MCF 10A (cell line): ENCODE measurements around the gene NFIX. TPM values are rescaled to one million over a fixed set of nuclear protein-coding genes. Genes with fewer than 3 reads are reported as not detected.
A peak's percentile ranks its signal among the peaks of the same experiment; 100 is the strongest.

Source experiments
- BruUV-seq: library from RNA; stranded (reverse); fragments of 400-500 nt; replicated peaks from 2 replicates; lab custom pipeline; 2021; lab: Mats Ljungman, UMichigan
- CTCF ChIA-PET: fragments of 300-600 bp; sonication (Branson Sonifier 250); formaldehyde crosslinking; extraction: SDS; loops from one replicate; lab custom pipeline; 2021; ENCODE audit warnings: antibody characterized with exemption, inconsistent platforms; lab: Yijun Ruan, JAX
- POLR2A ChIA-PET: fragments of 300-600, 350-650 bp; sonication (Branson Sonifier 250); formaldehyde crosslinking; extraction: SDS; loops from one replicate; lab custom pipeline; 2020; ENCODE audit warnings: antibody characterized with exemption, inconsistent platforms; lab: Yijun Ruan, JAX
- DNase-seq: peaks from one replicate; pipeline ENCODE4 v3.0.0-alpha.2; 2018; ENCODE audit not compliant: unreplicated experiment
- H3K27ac Mint-ChIP-seq: one replicate; pipeline ENCODE4 v1.8.0; 2022; ENCODE audit warnings: mild to moderate bottlenecking, low read depth, mixed read lengths; ENCODE audit not compliant: unreplicated experiment
- H3K27me3 Mint-ChIP-seq: one replicate; pipeline ENCODE4 v1.8.0; 2022; ENCODE audit warnings: mixed read lengths; ENCODE audit not compliant: insufficient read depth, unreplicated experiment
- H3K36me3 Mint-ChIP-seq: one replicate; pipeline ENCODE4 v1.8.0; 2022; ENCODE audit warnings: mild to moderate bottlenecking, moderate library complexity, mixed read lengths; ENCODE audit not compliant: insufficient read depth, unreplicated experiment
- H3K4me1 Mint-ChIP-seq: one replicate; pipeline ENCODE4 v1.8.0; 2022; ENCODE audit warnings: mixed read lengths; ENCODE audit not compliant: insufficient read depth, unreplicated experiment
- H3K4me3 Mint-ChIP-seq: one replicate; pipeline ENCODE4 v1.8.0; 2022; ENCODE audit warnings: mild to moderate bottlenecking, moderate library complexity, mixed read lengths; ENCODE audit not compliant: unreplicated experiment
- H3K9me3 Mint-ChIP-seq: one replicate; pipeline ENCODE4 v1.8.0; 2022; ENCODE audit warnings: mixed read lengths; ENCODE audit not compliant: unreplicated experiment
- CTCF ChIP-seq: fragments of 200-600 bp; IDR thresholded peaks from one replicate; pipeline ENCODE4 v1.8.0; 2022; ENCODE audit warnings: antibody characterized with exemption, mild to moderate bottlenecking; ENCODE audit not compliant: unreplicated experiment
- intact Hi-C: fragments of 100-400 bp; cut with micrococcal nuclease; formaldehyde crosslinking; loops from 2 replicates; pipeline ENCODE4 v1.14.1; 2022
- total RNA-seq: library from RNA; stranded (reverse); gene quantifications from 2 replicates; pipeline ENCODE4 v1.2.3, GENCODE V29; 2022

The NFIX gene
- total RNA-seq, 1 experiment from 2014 or later: 27.2 TPM

- Mint-ChIP-seq H3K4me3 (no peak overlapping the region), H3K36me3 (peaks cover 4% of the 10 kb centered on the region), H3K27me3 (no peaks in the 10 kb centered on the region), H3K9me3 (no peaks in the 10 kb centered on the region), H3K27ac (no peak overlapping the region), H3K4me1 (peaks cover 37% of the 10 kb centered on the region)
- TF ChIP-seq CTCF: peak; percentile 68
- peak; percentile 77 for DNase-seq
- BruUV-seq: no TSS peak
- CTCF ChIA-PET: interaction anchor here (0.7 to 2.9 kb wide), 21 partner anchors 9 to 77 kb away, joined by 3 to 27 read pairs (median 6); partner anchors contain the start of gene GADD45GIP1
- POLR2A ChIA-PET: interaction anchor here (0.6 to 2.1 kb wide), 5 partner anchors 10 to 27 kb away, joined by 3 to 10 read pairs (median 3); no protein-coding TSS in a partner anchor
- intact Hi-C loops: loop anchor here (2.0 kb wide), 2 partner anchors 27 to 51 kb away; no protein-coding TSS in a partner anchor
Observed at GRCh38 chr19:13033819-13034611, 38.7 kb downstream of the NFIX start.

GRCh38 chr19:13034636-13035035, 39.4 kb downstream of the NFIX start:
- BruUV-seq: no TSS peak
- ChIA-PET POLR2A (interaction anchor here (2.1 kb wide), 1 partner anchor 13 kb away, joined by 9 read pairs; no protein-coding TSS in a partner anchor), CTCF (interaction anchor here (1.0 to 2.9 kb wide), 7 partner anchors 13 to 58 kb away, joined by 3 to 27 read pairs (median 6); no protein-coding TSS in a partner anchor)
- no peak for DNase-seq
- H3K27me3 Mint-ChIP-seq: no peaks in the 10 kb centered on the region
- no peak overlapping the region for H3K4me3 Mint-ChIP-seq
- intact Hi-C loops: loop anchor here (2.0 kb wide), 2 partner anchors 26 to 52 kb away; no protein-coding TSS in a partner anchor
- TF ChIP-seq CTCF: no peak
- H3K27ac Mint-ChIP-seq: no peak overlapping the region
- H3K4me1 Mint-ChIP-seq: peaks cover 37% of the 10 kb centered on the region
- no peaks in the 10 kb centered on the region for H3K36me3 Mint-ChIP-seq
- no peaks in the 10 kb centered on the region for H3K9me3 Mint-ChIP-seq

- no TSS peak for BruUV-seq
- POLR2A ChIA-PET: no interaction called here
Observed at GRCh38 chr19:13035820-13036365, 40.6 kb downstream of the NFIX start.

More at GRCh38 chr19:13035820-13036365, 40.6 kb downstream of the NFIX start:
- no peaks in the 10 kb centered on the region for H3K9me3 Mint-ChIP-seq
- H3K36me3 Mint-ChIP-seq: no peaks in the 10 kb centered on the region
- peak overlapping the region; percentile 82 for H3K27ac Mint-ChIP-seq
- no peak overlapping the region for H3K4me3 Mint-ChIP-seq
- intact Hi-C loops: loop anchor here (2.0 kb wide), 2 partner anchors 25 to 53 kb away; no protein-coding TSS in a partner anchor
- H3K4me1 Mint-ChIP-seq: peaks cover 37% of the 10 kb centered on the region
- no peak for TF ChIP-seq CTCF
- DNase-seq: no peak
- H3K27me3 Mint-ChIP-seq: no peaks in the 10 kb centered on the region
- CTCF ChIA-PET: interaction anchor here (0.6 to 1.3 kb wide), 2 partner anchors 25 to 73 kb away, joined by 3 read pairs; no protein-coding TSS in a partner anchor
